GM19351 (cell line): ENCODE results near the gene POSTN.

ENCODE experiments used
- ATAC-seq: cut with Tn5 transposase; IDR thresholded peaks from one replicate; pipeline ENCODE4 v1.9.1; 2021; ENCODE audit warnings: mild to moderate bottlenecking, moderate library complexity; ENCODE audit not compliant: unreplicated experiment

Gene POSTN

DNA sequence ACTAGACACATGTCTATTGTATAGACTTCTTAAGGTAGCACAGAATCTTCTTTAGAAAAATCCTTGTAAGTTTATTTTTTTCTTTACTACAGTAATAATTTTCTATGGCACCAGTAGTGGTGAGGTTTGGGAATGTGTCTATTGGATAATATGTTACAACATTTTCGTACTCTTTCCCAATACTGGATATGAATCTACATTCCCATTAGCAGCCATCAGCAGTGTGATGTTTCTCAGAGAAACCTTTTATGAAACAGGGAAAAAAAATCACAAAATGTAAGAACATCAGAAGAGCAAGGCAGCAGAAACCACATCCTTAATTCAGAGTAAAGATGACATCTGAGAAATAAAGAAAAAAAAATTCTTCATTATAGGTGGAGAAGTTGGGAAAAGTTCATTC lies 83.3 kb downstream of the POSTN start:
- ATAC-seq, result no peak
